HepG2 (cell line): ENCODE data around the gene TSHZ2. TPM values are rescaled to one million over a fixed set of nuclear protein-coding genes. Genes with fewer than 3 reads are reported as not detected.

Experiments
- ATAC-seq: fragments of 200-7000 bp; cut with Tn5 transposase; 3 replicates; pipeline ENCODE4 v1.9.1; 2020; ENCODE audit warnings: mild to moderate bottlenecking, moderate library complexity
- BruUV-seq: library from RNA; stranded (reverse); fragments of 400-500 nt; replicated peaks from 2 replicates; lab custom pipeline; 2021; lab: Mats Ljungman, UMichigan
- CTCF ChIA-PET: fragments of 300-600 bp; formaldehyde crosslinking; extraction: SDS; loops from one replicate; lab custom pipeline; 2021; ENCODE audit warnings: low total read pairs, inconsistent platforms, low intra/inter-chr PET ratio; lab: Yijun Ruan, JAX
- POLR2A ChIA-PET: fragments of 350-600 bp; sonication (Branson Sonifier 250); formaldehyde crosslinking; loops from one replicate; lab custom pipeline; 2020; ENCODE audit warnings: antibody characterized with exemption, inconsistent platforms; lab: Yijun Ruan, JAX
- DNase-seq: peaks from one replicate; pipeline ENCODE4 v3.0.0-alpha.2; 2015; ENCODE audit warnings: low spot score
- FAIRE-seq: peaks from 3 replicates; lab custom pipeline; 2011; peaks lifted over from hg19 to GRCh38; lab: Jason Lieb, UNC
- H2AFZ ChIP-seq: one replicate; pipeline ENCODE4 v1.6.1; 2011; ENCODE audit warnings: low read length, inconsistent platforms
- H3K27ac ChIP-seq: fragments of 300-600 bp; 3 replicates; pipeline ENCODE4 v1.8.0; 2011; ENCODE audit warnings: mixed run types, mild to moderate bottlenecking, mixed read lengths, low read length, inconsistent platforms; ENCODE audit not compliant: insufficient read depth; ENCODE audit errors: extremely low read length
- H3K27me3 ChIP-seq, 2 experiments: fragments of 200-600 bp in 1 of 2; 2 replicates in 1 of 2; 3 replicates in 1 of 2; pipeline versions ENCODE4 v1.6.0 to v1.8.0; 2011; ENCODE audit warnings: low read length in 2 of 2, mild to moderate bottlenecking in 2 of 2, moderate library complexity in 2 of 2, inconsistent platforms in 1 of 2; ENCODE audit not compliant: insufficient read depth in 2 of 2, control insufficient read depth in 1 of 2
- H3K36me3 ChIP-seq, 2 experiments: fragments of 200-600 bp in 1 of 2; replicated peaks in 1 of 2; 2 replicates in 1 of 2; 3 replicates in 1 of 2; pipeline versions ENCODE4 v1.5.1 to v1.8.0; 2011; ENCODE audit warnings: low read length in 2 of 2, inconsistent platforms in 1 of 2; ENCODE audit not compliant: insufficient read depth in 2 of 2, control insufficient read depth in 1 of 2
- H3K4me1 ChIP-seq: 2 replicates; pipeline ENCODE4 v1.5.1; 2012; ENCODE audit warnings: low read length, inconsistent platforms; ENCODE audit not compliant: insufficient read depth
- H3K4me2 ChIP-seq: 2 replicates; pipeline ENCODE4 v1.6.0; 2011; ENCODE audit warnings: low read depth, low read length, inconsistent platforms
- H3K4me3 ChIP-seq, 3 experiments: fragments of 200-600 bp in 1 of 3; sonication (generic), shearing (Covaris generic) in 1 of 3; replicated peaks in 1 of 3; 2 replicates each; pipeline ENCODE4 v1.5.1; 2011 to 2016; ENCODE audit warnings: low read length in 3 of 3, inconsistent platforms in 2 of 3, low read depth in 2 of 3, mild to moderate bottlenecking in 2 of 3, control low read depth in 1 of 3, mixed read lengths in 1 of 3; ENCODE audit not compliant: insufficient read depth in 1 of 3
- H3K79me2 ChIP-seq: one replicate; pipeline ENCODE4 v1.6.1; 2011; ENCODE audit warnings: low read length, inconsistent platforms; ENCODE audit not compliant: insufficient read depth
- H3K9ac ChIP-seq: 2 replicates; pipeline ENCODE4 v1.6.0; 2011; ENCODE audit warnings: mild to moderate bottlenecking, low read depth, low read length, inconsistent platforms; ENCODE audit not compliant: insufficient read depth
- H3K9me3 ChIP-seq: 2 replicates; pipeline ENCODE4 v1.5.1; 2012; ENCODE audit warnings: mild to moderate bottlenecking, low read length
- H4K20me1 ChIP-seq: 2 replicates; pipeline ENCODE4 v1.6.0; 2011; ENCODE audit warnings: inconsistent platforms, mild to moderate bottlenecking, low read length, moderate library complexity; ENCODE audit not compliant: insufficient read depth
- AFF4 ChIP-seq: sonication (generic); formaldehyde crosslinking; IDR thresholded peaks from 2 replicates; pipeline ENCODE4 v1.4.0; 2020; ENCODE audit warnings: missing genetic modification reagents
- BHLHE40 ChIP-seq: IDR thresholded peaks from 2 replicates; pipeline ENCODE4 v1.6.1; 2011; ENCODE audit warnings: low read length, improper control_type of control experiment
- DZIP1 ChIP-seq: sonication (generic); formaldehyde crosslinking; IDR thresholded peaks from 2 replicates; pipeline ENCODE4 v1.5.0; 2020; ENCODE audit warnings: mild to moderate bottlenecking, missing genetic modification reagents
- HOXA5 ChIP-seq: sonication (generic); formaldehyde crosslinking; IDR thresholded peaks from 2 replicates; pipeline ENCODE4 v1.4.0; 2020; ENCODE audit warnings: missing genetic modification reagents
- TBP ChIP-seq: sonication (generic); formaldehyde crosslinking; IDR thresholded peaks from 2 replicates; pipeline ENCODE4 v1.5.0; 2020; ENCODE audit warnings: missing genetic modification reagents
- ZNF547 ChIP-seq: sonication (generic); formaldehyde crosslinking; IDR thresholded peaks from 2 replicates; pipeline ENCODE4 v1.5.1; 2020; ENCODE audit warnings: mild to moderate bottlenecking, missing genetic modification reagents
- ZNF687 ChIP-seq: sonication (generic); formaldehyde crosslinking; IDR thresholded peaks from 2 replicates; pipeline ENCODE4 v1.5.1; 2020; ENCODE audit warnings: mild to moderate bottlenecking, missing genetic modification reagents, moderate library complexity
- WGBS: methylation state at CpG from one replicate; pipeline ENCODE4 v1.1.6; 2017; ENCODE audit warnings: low lambda C conversion rate; 5-methylcytosine and 5-hydroxymethylcytosine counted together
- in situ Hi-C: cut with HindIII; loops from 2 replicates; pipeline ENCODE4 v1.10.0; 2017; ENCODE audit warnings: low pct_unique_long_range_greater_than_20kb; ENCODE audit not compliant: extremely low pct_ligation_motif_present
- intact Hi-C: fragments of 100-400 bp; cut with micrococcal nuclease; formaldehyde crosslinking; loops from one replicate; pipeline ENCODE4 v1.10.0; 2022; ENCODE audit not compliant: unreplicated experiment
- polyA plus RNA-seq, 8 experiments: library from polyadenylated mRNA; depleted of rRNA in 3 of 8; stranded (reverse) in 7 of 8; unstranded in 1 of 8; fragments of >200 nt; fragmentation: Illumina TruSeq in 4 of 8; extraction: Trizol in 4 of 8; gene quantifications; 2 replicates each; pipeline versions ENCODE4 v1.2.1 to v1.2.3, GENCODE V29; 2011 to 2016; ENCODE audit warnings: low read depth in 4 of 8, missing spikeins in 1 of 8, mixed read lengths in 1 of 8; ENCODE audit not compliant: insufficient read depth in 1 of 8
- total RNA-seq, 5 experiments: library from RNA; depleted of rRNA; stranded (reverse); fragments of >200 nt; fragmentation: Illumina TruSeq; extraction: Trizol; gene quantifications; 2 replicates each; pipeline ENCODE4 v1.2.3, GENCODE V29; 2016; ENCODE audit warnings: low read depth in 1 of 5

Gene TSHZ2
- total and polyA plus RNA-seq, 2 of the 13 experiments (the other 11 are each of a cell fraction or from before 2014, with no cell fraction given): 0.01 TPM; not detected in 1

- in situ Hi-C loops: no loop called here
- no peak for FAIRE-seq
- H4K20me1 ChIP-seq: no peaks in the 10 kb centered on the region
These were observed 332.0 kb downstream of the TSHZ2 start for GRCh38 chr20:53304146-53304545.

GRCh38 chr20:53306192-53306805 lies 334.1 kb downstream of the TSHZ2 start:
- H3K27ac ChIP-seq: no peak overlapping the region
- H2AFZ ChIP-seq: no peak overlapping the region
- no peaks in the 10 kb centered on the region for H4K20me1 ChIP-seq
- no peaks in the 10 kb centered on the region for H3K9me3 ChIP-seq
- BruUV-seq: no TSS peak
- no peak overlapping the region for H3K4me3 ChIP-seq
- intact Hi-C loops: no loop called here
- no peak for DNase-seq
- H3K27me3 ChIP-seq: peaks cover 0 to 12% of the 10 kb centered on the region in 2 experiments; a peak in 3 of 5 replicates
- ATAC-seq: no peak
- WGBS: 34% methylated on average over 8 of the region's 8 CpGs
- in situ Hi-C loops: no loop called here
- ChIA-PET POLR2A (no interaction called here), CTCF (no interaction called here)
- no peaks in the 10 kb centered on the region for H3K4me1 ChIP-seq
- no peak overlapping the region for H3K9ac ChIP-seq
- FAIRE-seq: no peak
- no peaks in the 10 kb centered on the region for H3K79me2 ChIP-seq
- no peak overlapping the region for H3K4me2 ChIP-seq
- H3K36me3 ChIP-seq: no peaks in the 10 kb centered on the region
- TF ChIP-seq ZNF547 (CRISPR knock-in tag) (no peak), ZNF687 (no peak), TBP (CRISPR knock-in tag) (no peak), AFF4 (no peak), BHLHE40 (no peak), DZIP1 (no peak)

More at GRCh38 chr20:53304146-53304545, 332.0 kb downstream of the TSHZ2 start:
- H3K9me3 ChIP-seq: no peaks in the 10 kb centered on the region
- DNase-seq (no peak), ATAC-seq (no peak)
- H3K4me1 ChIP-seq: no peaks in the 10 kb centered on the region
- BruUV-seq: no TSS peak
- H3K27me3 ChIP-seq: peaks cover 0 to 12% of the 10 kb centered on the region in 2 experiments; a peak in 3 of 5 replicates
- intact Hi-C loops: no loop called here
- H3K4me2 ChIP-seq: no peak overlapping the region
- H3K27ac ChIP-seq: no peak overlapping the region
- 24% methylated on average over 3 of the region's 3 CpGs for WGBS
- no peaks in the 10 kb centered on the region for H3K79me2 ChIP-seq
- ChIA-PET POLR2A (no interaction called here), CTCF (no interaction called here)
- H3K36me3 ChIP-seq: no peaks in the 10 kb centered on the region
- H3K4me3 ChIP-seq: no peak overlapping the region
- no peak for TF ChIP-seq HOXA5 (CRISPR knock-in tag)
- no peak overlapping the region for H3K9ac ChIP-seq
- no peak overlapping the region for H2AFZ ChIP-seq
